Hindlimb muscle (tissue), 1 donor: Measurements from ENCODE around the gene CROCC2. TPM values are rescaled to one million over a fixed set of nuclear protein-coding genes. Genes with fewer than 3 reads are reported as not detected.

Source experiments
- DNase-seq: peaks from one replicate; pipeline ENCODE4 v3.0.0-alpha.2; 2013
- polyA plus RNA-seq: library from polyadenylated mRNA; unstranded; fragments of 120-200 nt; gene quantifications from one replicate; pipeline ENCODE4 v1.2.1, GENCODE V29; 2013; ENCODE audit not compliant: insufficient read length

CROCC2 gene
- polyA plus RNA-seq, 1 donor, result 0.22 TPM

DNA sequence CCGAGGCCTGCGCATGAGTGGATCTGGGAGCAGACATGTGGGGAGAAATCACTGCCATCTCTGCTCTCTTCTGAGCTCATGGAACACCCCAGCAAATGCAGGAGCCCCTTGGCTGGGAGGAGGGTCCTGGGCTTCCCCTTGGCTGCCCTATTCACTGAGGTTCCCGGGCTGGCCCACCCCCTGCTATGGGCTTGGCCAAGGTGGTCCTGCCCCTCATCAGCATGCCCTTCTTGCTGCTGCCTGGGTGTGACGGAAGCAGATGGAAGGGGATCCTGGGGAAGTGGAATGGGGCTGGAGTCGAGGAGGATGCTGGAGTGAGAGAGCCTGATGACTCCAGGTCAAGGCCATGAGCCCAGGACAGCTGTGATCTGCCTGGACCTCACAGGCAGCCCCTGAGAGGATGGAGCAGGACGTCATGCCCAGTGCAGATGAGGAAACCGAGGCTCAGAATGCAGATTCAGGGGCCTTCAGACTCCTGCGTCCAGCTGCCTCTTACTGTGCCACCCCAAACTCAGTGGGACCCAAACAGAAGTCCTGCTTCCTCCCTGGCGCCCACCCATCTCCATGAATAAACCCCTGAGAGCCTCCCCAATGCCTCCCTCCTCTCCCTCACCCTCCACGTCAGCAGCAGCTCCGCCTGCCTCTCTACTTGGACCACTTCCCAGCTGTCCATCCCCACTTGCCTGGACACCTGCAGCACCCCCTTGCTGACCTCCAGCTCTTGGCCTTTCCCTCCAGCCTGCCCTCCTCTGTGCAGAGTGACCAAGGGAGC, 96.3 kb downstream of the CROCC2 start:
- DNase-seq, result no peak

GRCh38 chr2:241003047-241003360, 96.9 kb downstream of the CROCC2 start:
- DNase-seq, result no peak

DNA sequence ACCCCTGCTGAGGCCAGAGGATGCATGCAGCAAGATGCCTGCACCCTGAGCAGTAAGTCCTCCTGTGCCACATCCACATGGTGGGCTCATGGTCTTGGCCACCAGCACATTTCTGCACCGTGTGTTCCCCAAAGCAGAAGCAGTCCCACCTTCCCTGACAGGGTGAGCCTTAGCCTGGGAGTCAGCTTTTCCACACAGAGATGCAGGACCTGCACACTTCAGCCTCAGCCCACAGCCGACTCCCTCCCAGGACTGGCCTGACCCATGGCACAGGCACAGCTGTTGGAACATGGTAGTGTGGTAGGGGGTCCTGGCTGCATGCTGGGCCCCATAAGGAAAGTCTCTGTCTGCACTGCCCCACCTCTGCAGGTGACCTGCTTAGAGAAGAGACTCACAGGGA, 97.2 kb downstream of the CROCC2 start:
- no peak for DNase-seq

GRCh38 chr2:241003830-241004564, 97.9 kb downstream of the CROCC2 start:
- DNase-seq, result no peak

GRCh38 chr2:241005569-241005968, 99.4 kb downstream of the CROCC2 start:
- DNase-seq, result no peak

- DNase-seq, result no peak
These were observed 100.3 kb downstream of the CROCC2 start for GRCh38 chr2:241006412-241006811.

DNA sequence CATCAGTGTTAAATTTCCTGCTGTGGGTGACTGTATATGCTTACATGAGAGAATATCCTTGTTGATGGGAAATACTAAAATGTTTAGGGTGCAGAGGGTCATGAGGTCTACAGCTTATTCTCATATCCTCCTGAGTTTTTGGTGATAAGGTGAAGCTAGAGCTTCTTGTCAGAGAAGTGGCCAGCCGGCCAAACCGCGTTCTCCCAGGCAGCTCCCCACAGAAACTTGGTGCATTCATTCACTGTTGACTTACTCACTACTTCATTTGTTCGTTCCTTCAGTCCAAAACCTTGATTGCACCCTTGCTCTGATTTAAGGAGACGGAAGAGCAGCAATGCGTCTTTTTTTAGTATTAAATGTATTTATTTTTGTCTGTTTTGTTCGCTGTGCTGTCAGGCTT, 101.0 kb downstream of the CROCC2 start:
- no peak for DNase-seq

GRCh38 chr2:241007880-241008710, 102.0 kb downstream of the CROCC2 start:
- no peak for DNase-seq

DNA sequence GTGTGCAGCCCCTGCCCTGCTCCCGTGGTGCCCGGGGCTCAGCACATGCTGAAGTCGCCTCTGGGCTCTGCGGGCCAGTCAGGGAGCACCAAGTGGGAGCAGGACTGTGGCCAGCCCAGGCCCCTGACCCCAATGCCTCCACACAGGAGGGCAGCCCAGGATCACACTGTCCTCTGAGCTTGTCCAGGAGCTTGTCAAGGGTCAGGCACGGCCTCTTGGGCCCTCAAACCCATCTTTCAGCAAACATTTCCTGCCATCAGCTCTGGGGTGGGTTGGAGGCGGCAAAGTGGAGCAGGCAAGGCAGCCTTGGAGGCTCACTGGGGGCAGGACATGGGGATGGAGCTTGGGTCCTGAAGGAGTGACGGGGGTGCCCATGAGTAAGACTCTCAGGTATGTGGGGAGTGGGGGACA, 102.6 kb downstream of the CROCC2 start:
- DNase-seq, result no peak

GRCh38 chr2:241009191-241009590, 103.1 kb downstream of the CROCC2 start:
- no peak for DNase-seq

DNA sequence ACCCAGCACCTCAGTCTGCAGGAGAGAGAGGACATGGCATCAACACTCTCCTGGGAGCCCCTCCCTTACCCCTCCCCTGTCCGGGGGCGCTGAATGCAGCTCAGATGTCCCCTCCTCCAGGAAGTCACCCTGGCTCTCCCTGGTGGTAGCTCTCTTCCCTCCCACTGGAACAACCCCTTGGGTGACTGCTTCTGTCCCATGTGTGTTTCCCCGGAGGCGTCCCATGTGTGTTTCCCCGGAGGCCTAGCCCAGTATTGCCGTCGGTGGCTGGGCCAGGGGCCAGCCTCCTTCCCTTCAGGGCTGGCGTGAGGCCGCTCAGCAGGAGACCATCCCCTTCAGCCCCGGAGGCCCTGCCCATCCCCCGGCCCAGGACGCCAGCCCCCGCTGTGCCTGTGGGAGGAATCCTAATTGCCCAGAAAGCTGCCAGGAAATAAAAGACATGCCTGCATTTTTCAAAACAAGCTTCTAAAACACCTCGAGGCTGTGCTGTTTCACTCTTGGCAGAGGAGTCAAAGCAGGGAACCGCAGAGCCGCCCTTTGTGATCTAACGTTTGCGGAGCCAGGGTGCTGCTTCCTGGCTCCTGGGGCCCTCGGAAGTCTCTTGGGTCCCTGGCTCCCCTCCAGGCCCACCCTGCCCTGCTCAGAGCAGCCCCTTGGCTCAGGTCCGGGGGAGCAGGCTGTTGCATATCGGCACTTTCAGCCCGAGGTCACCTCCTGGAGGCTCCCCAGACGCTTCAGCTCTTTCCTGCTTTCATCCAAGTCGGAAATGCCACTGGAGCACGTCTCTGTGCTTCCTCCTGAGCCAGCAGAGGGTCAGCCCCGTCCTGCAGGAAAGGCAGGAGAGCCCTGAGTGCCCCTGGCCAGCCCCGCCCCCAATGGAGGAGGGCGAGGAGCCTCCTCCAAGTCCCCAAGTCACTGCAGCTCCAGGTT, 103.7 kb downstream of the CROCC2 start:
- DNase-seq, result no peak

- no peak for DNase-seq
These were observed 104.6 kb downstream of the CROCC2 start for GRCh38 chr2:241010531-241011295.

GRCh38 chr2:241011296-241011600, 105.1 kb downstream of the CROCC2 start:
- DNase-seq, result no peak

- no peak for DNase-seq
These were observed 105.8 kb downstream of the CROCC2 start for GRCh38 chr2:241011751-241012510.

- no peak for DNase-seq
These were observed 108.1 kb downstream of the CROCC2 start for GRCh38 chr2:241014224-241014623.

- DNase-seq, result no peak
These were observed 108.6 kb downstream of the CROCC2 start for GRCh38 chr2:241014764-241015163.

DNA sequence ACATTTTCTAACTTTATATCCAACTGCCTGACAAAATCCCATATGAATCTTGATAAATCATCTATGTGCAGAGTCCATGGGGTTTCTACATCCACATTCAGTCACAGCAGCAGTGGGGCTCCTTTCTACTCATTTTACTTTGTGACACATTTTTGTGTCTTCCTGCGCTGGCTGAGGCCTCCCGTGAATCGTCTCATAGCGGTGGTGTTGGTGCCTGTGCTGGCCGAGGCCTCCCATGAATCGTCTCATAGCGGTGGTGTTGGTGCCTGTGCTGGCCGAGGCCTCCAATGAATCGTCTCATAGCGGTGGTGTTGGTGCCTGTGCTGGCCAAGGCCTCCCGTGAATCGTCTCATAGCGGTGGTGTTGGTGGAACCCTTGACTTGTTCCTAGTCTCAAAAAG, 109.3 kb downstream of the CROCC2 start:
- no peak for DNase-seq

- DNase-seq, result no peak
These were observed 111.2 kb downstream of the CROCC2 start for GRCh38 chr2:241017228-241017940.

- DNase-seq, result no peak
These were observed 112.1 kb downstream of the CROCC2 start for GRCh38 chr2:241018051-241018891.
